AG10803 (cell line): ENCODE measurements around the gene DAGLA.

Source experiments
- DNase-seq: peaks from one replicate; pipeline ENCODE4 v3.0.0; 2010; ENCODE audit warnings: low read depth
- H3K4me3 ChIP-seq: 2 replicates; pipeline ENCODE4 v1.5.1; 2011; ENCODE audit warnings: mild to moderate bottlenecking, low read length, control low read depth
- CTCF ChIP-seq: conservative IDR thresholded peaks from 2 replicates; pipeline ENCODE4 v1.5.1; 2011; ENCODE audit warnings: mild to moderate bottlenecking, low read length, control low read depth, inconsistent platforms

Gene DAGLA

GRCh38 chr11:61777234-61778090, 97.3 kb downstream of the DAGLA start:
- no peak overlapping the region for H3K4me3 ChIP-seq
- no peak for DNase-seq
- TF ChIP-seq CTCF = no peak

GRCh38 chr11:61778357-61778886, 98.2 kb downstream of the DAGLA start:
- no peak overlapping the region for H3K4me3 ChIP-seq
- no peak for DNase-seq
- no peak for TF ChIP-seq CTCF

- no peak for DNase-seq
- TF ChIP-seq CTCF = no peak
Observed at GRCh38 chr11:61778920-61779650, 98.9 kb downstream of the DAGLA start.

GRCh38 chr11:61779666-61780525, 99.7 kb downstream of the DAGLA start:
- no peak for DNase-seq
- no peak for TF ChIP-seq CTCF
- no peak overlapping the region for H3K4me3 ChIP-seq

More at GRCh38 chr11:61778920-61779650, 98.9 kb downstream of the DAGLA start:
- H3K4me3 ChIP-seq = no peak overlapping the region

GRCh38 chr11:61780581-61781162, 100.5 kb downstream of the DAGLA start:
- DNase-seq = no peak
- H3K4me3 ChIP-seq = no peak overlapping the region
- TF ChIP-seq CTCF = no peak

- DNase-seq = no peak
- no peak for TF ChIP-seq CTCF
- no peak overlapping the region for H3K4me3 ChIP-seq
Observed at GRCh38 chr11:61781585-61781984, 101.4 kb downstream of the DAGLA start.
